ENCODE data around the gene PRMT3. TPM values are rescaled to one million over a fixed set of nuclear protein-coding genes. Genes with fewer than 3 reads are reported as not detected.

The PRMT3 gene
- total and polyA plus RNA-seq, 2 of the 4 experiments (the other 2 are of a cell fraction): 8.8 to 11.3 TPM

- Histone ChIP-seq H3K79me1 (ENCODE audit: low read depth in 1 of 2, low read length in 2 of 2) (peaks cover 16 to 24% of the 10 kb centered on the region in 2 experiments; a peak in 3 of 4 replicates), H3K4me1 (ENCODE audit: control insufficient read depth, insufficient read depth, low read length) (peaks cover 17% of the 10 kb centered on the region), H2AK9ac (replicated peaks; ENCODE audit: low read depth, low read length, poor library complexity) (no peak overlapping the region), H3K18ac (ENCODE audit: low read depth, low read length) (peak overlapping the region; percentile 96), H3K4me2 (ENCODE audit: low read depth, low read length) (peak overlapping the region; percentile 85), H3K23ac (ENCODE audit: low read depth, low read length) (peak overlapping the region; percentile 80), H4K8ac (ENCODE audit: low read depth in 2 of 2, low read length in 2 of 2) (peak overlapping the region; percentile 48 to 87), H2BK120ac (ENCODE audit: low read depth, low read length) (peak overlapping the region; percentile 91), H3K9me1 (ENCODE audit: insufficient read depth, low read length) (peaks cover 4% of the 10 kb centered on the region), H3K36me3 (ENCODE audit: control insufficient read depth, insufficient read depth, low read length) (no peaks in the 10 kb centered on the region), H3K27me3 (ENCODE audit: control insufficient read depth, insufficient read depth, low read length) (no peaks in the 10 kb centered on the region), H2AK5ac (ENCODE audit: low read depth, low read length) (0 out of 2 replicates have a peak overlapping the region, but pooled peaks have one; percentile 65), H4K20me1 (ENCODE audit: insufficient read depth, low read length) (no peaks in the 10 kb centered on the region), H4K5ac (ENCODE audit: low read depth, low read length) (peak overlapping the region; percentile 95), H3K4me3 (ENCODE audit: insufficient read depth, low read depth, low read length) (peak overlapping the region; percentile 4; the same call in 1 of the 2 replicates), H3K9ac (ENCODE audit: low read depth, low read length) (peak overlapping the region; percentile 79), H3K9me3 (ENCODE audit: control insufficient read depth, insufficient read depth, low read length) (no peaks in the 10 kb centered on the region), H2BK5ac (ENCODE audit: low read depth, low read length, poor library complexity, severe bottlenecking) (peak overlapping the region; percentile 98), H2BK20ac (ENCODE audit: low read depth, low read length) (peak overlapping the region; percentile 90), H2AFZ (replicated peaks; ENCODE audit: low read length, poor library complexity) (no peak overlapping the region), H3K56ac (ENCODE audit: extremely low read depth, insufficient read depth, low read length) (peak overlapping the region; percentile 85; the same call in 1 of the 2 replicates), H3K27ac (ENCODE audit: insufficient read depth, low read length) (peak overlapping the region; percentile 100), H3K4ac (ENCODE audit: low read depth, low read length) (peak overlapping the region; percentile 91), H4K91ac (ENCODE audit: insufficient read depth, low read depth, low read length) (peak overlapping the region; percentile 87), H3K14ac (replicated peaks; ENCODE audit: low read depth, low read length) (peak overlapping the region; percentile 84; the same call in 1 of the 2 replicates), H2BK15ac (ENCODE audit: low read depth, low read length) (peak overlapping the region; percentile 84)
- TF ChIP-seq CTCF (conservative IDR thresholded peaks at IDR 0.05; ENCODE audit: low read depth, low read length) (no peak), NFE2L2 (IDR thresholded peaks at IDR 0.05; ENCODE audit: low read depth, low read length) (peak; percentile 81), MAFK (IDR thresholded peaks at IDR 0.05; ENCODE audit: low read depth, low read length) (no peak), RAD21 (IDR thresholded peaks at IDR 0.05; ENCODE audit: low read length) (no peak), POLR2A (IDR thresholded peaks at IDR 0.05; ENCODE audit: low read depth, low read length) (no peak), FOS (IDR thresholded peaks at IDR 0.05; ENCODE audit: low read depth, low read length) (peak; percentile 99), CEBPB (IDR thresholded peaks at IDR 0.05; ENCODE audit: low read depth, low read length) (0 out of 2 replicates have a peak, but pooled peaks have one; percentile 36), BHLHE40 (IDR thresholded peaks at IDR 0.05; ENCODE audit: low read depth, low read length) (peak; percentile 79)
- dilution Hi-C loops (cut with HindIII; ENCODE audit: low sequenced_read_pairs, unreplicated experiment): no loop called here
- CTCF ChIA-PET: interaction anchor here (1.0 to 2.1 kb wide), 3 partner anchors 13 to 239 kb away, joined by 3 to 5 read pairs (median 4); no protein-coding TSS in a partner anchor
- DNase-seq (peak; percentile 94), ATAC-seq (ENCODE audit: low read depth) (peak; percentile 74)
- WGBS, 2 experiments (ENCODE audit: extremely low coverage in 2 of 2, insufficient read length in 1 of 2): no CpG with 5 or more reads among the region's 9 CpGs
- in situ Hi-C loops (cut with MboI; ENCODE audit: low sequenced_read_pairs): loop anchor here (25.0 kb wide), 1 partner anchor 430 kb away; no protein-coding TSS in a partner anchor
- POLR2A ChIA-PET (ENCODE audit: unreplicated experiment): no interaction called here
- BruUV-seq (replicated peaks): no TSS peak
- intact Hi-C loops (cut with micrococcal nuclease): no loop called here
Observed at GRCh38 chr11:20367313-20367948, 20.1 kb upstream of the PRMT3 start.
